Duodenal mucosa (tissue), 2 donors: ENCODE measurements around the gene SLC6A19.
"Not testable (repeated sequence)": the region's sequence is repeated elsewhere in the genome, so short reads cannot be mapped to it uniquely, and the experiment has no call there.

Experiments
- H3K27ac ChIP-seq: one replicate; pipeline ENCODE4 v1.7.0; 2013; ENCODE audit warnings: low read depth, low read length
- H3K27me3 ChIP-seq, 2 donors: one replicate each; pipeline ENCODE4 v1.7.0; 2013; ENCODE audit warnings: low read length in 2 of 2, control low read depth in 1 of 2; ENCODE audit not compliant: insufficient read depth in 2 of 2, control insufficient read depth in 1 of 2
- H3K36me3 ChIP-seq, 2 donors: one replicate each; pipeline ENCODE4 v1.7.0; 2013; ENCODE audit warnings: low read length in 2 of 2, control low read depth in 1 of 2; ENCODE audit not compliant: insufficient read depth in 2 of 2, control insufficient read depth in 1 of 2
- H3K4me1 ChIP-seq, 2 donors: one replicate each; pipeline ENCODE4 v1.7.0; 2013; ENCODE audit warnings: low read length in 2 of 2, control low read depth in 1 of 2; ENCODE audit not compliant: insufficient read depth in 2 of 2, control insufficient read depth in 1 of 2
- H3K4me3 ChIP-seq, 2 donors: one replicate each; pipeline ENCODE4 v1.7.0; 2013; ENCODE audit warnings: low read length in 2 of 2, low read depth in 1 of 2
- H3K9ac ChIP-seq, 2 donors: one replicate each; pipeline ENCODE4 v1.7.0; 2013; ENCODE audit warnings: low read length in 2 of 2, low read depth in 1 of 2
- H3K9me3 ChIP-seq, 2 donors: one replicate each; pipeline ENCODE4 v1.7.0; 2013; ENCODE audit warnings: low read length in 2 of 2, control low read depth in 1 of 2; ENCODE audit not compliant: control insufficient read depth in 1 of 2

SLC6A19 gene

DNA sequence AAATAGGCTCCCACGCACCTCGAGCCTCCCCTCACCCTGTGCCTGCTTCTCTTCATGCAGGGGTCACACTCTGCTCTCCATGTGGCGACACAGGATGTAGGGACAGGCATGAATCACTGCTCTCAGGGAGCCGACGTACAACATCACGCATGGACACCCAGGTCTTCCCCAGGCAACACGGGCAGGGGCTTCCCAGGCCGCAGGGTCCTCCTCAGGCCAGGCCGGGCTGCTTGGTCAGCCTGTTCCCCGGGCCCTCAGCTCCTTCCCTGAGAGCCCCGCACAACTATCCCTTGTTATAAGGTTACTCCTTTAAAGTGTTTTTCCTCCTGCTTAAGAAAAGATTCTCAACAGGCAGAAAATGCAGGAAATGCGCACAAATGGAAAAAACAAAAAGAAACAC is 24.8 kb downstream of the SLC6A19 start:
- Histone ChIP-seq H3K9ac (no peak overlapping the region), H3K4me3 (no peak overlapping the region), H3K4me1 (no peaks in the 10 kb centered on the region), H3K27ac (no peak overlapping the region), H3K9me3 (no peaks in the 10 kb centered on the region), H3K36me3 (peaks cover 7 to 24% of the 10 kb centered on the region in 2 donors), H3K27me3 (no peaks in the 10 kb centered on the region)

DNA sequence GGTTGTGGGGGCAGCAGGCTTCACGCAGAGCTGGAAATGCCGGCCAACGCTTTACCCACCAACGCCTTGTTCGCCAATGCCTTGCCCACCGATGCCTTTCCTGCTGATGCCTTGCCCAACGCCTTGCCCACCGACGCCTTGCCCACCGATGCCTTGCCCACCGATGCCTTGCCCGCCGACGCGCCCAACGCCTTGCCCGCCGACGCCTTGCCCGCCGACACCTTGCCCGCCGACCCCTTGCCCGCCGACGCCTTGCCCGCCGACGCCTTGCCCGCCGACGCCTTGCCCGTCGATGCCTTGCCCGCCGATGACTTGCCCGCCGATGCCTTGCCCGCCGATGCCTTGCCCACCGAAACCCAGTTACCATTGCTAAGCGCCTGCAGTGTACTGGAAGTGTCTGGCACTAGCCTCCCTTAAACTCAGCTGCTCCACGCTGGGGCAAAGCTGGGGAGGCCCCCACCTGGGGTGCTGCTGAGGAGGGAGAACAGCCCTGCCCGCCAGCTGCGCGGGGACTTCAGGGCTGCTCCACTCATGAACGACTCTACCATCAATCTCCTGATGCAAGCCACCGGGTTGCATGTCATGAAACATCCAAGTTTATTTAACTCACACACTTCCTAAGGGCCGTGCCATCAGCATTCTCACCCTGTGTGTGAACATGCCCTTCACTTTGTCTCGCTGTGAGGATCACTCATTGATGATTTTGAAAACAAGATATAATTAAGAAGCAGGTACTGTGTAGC is 25.6 kb downstream of the SLC6A19 start:
- H3K27me3 ChIP-seq = no peaks in the 10 kb centered on the region

DNA sequence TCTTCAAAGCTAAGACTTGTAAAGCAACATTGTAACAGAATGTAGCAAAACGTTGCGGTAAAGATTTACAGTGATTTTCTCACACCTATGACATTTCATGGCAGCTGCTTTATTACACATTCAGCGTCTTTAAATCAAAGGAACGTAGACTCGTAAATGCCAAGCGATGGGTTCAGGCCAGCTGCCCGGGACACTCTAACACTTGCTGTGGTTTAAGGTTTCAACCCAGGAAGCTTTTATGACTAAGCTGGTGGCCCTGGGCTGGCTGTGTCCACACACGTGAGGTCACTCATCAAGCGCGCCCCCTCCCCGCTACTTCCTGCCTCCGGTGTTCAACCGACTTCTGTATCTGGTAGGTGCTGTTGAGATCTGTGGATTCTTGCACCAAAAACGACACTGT is 26.3 kb downstream of the SLC6A19 start:
- Histone ChIP-seq H3K4me1 (no peaks in the 10 kb centered on the region), H3K9ac (no peak overlapping the region), H3K36me3 (peaks cover 0 to 11% of the 10 kb centered on the region in 2 donors), H3K4me3 (no peak overlapping the region), H3K9me3 (no peaks in the 10 kb centered on the region), H3K27ac (no peak overlapping the region), H3K27me3 (no peaks in the 10 kb centered on the region)

More for the DNA sequence above, 25.6 kb downstream of the SLC6A19 start:
- no peak overlapping the region for H3K27ac ChIP-seq
- no peaks in the 10 kb centered on the region for H3K9me3 ChIP-seq
- peaks cover 3 to 17% of the 10 kb centered on the region in 2 donors for H3K36me3 ChIP-seq
- no peak overlapping the region for H3K4me3 ChIP-seq
- H3K9ac ChIP-seq = no peak overlapping the region
- H3K4me1 ChIP-seq = no peaks in the 10 kb centered on the region

DNA sequence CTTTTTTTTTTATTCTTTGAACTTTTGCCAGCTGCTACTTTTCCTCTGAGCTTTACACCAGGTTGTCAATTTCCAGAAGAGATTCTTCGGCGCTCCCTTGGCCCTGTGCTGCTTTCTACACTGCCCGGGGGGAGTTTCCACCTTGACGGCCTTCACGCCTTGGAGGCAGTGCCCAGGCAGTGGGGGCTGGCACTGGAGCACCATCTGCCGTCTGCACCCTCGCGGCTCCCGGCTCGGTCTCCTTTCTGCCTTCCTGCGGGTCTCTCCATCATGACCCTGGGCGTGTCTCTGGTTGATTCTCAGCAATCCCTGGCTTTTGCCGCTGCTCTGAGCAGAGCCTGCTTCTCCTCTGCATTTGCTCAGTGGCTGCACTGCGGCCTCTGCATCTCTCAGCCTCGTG is 26.7 kb downstream of the SLC6A19 start:
- no peak overlapping the region for H3K27ac ChIP-seq
- H3K4me3 ChIP-seq = no peak overlapping the region
- H3K27me3 ChIP-seq = no peaks in the 10 kb centered on the region
- H3K9ac ChIP-seq = no peak overlapping the region
- H3K4me1 ChIP-seq = no peaks in the 10 kb centered on the region
- no peaks in the 10 kb centered on the region for H3K9me3 ChIP-seq
- H3K36me3 ChIP-seq = peaks cover 0 to 6% of the 10 kb centered on the region in 2 donors

DNA sequence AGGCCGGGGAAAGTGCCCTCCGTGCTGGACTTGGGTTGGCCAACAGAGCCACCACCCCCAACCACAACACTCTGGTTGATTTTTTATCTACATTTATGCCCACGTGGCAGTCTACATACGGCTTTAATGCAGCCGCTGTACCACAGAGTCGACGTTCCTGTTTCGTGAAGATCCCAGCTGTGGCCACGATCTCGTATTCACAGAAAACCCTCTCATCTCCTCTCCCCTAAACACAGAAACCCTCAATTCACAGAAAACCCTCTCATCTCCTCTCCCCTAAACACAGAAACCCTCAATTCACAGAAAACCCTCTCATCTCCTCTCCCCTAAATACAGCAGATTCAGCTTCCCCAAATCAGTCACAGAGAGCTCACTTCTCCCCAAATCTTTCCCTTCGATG is 27.6 kb downstream of the SLC6A19 start:
- not testable (repeated sequence) for H3K27ac ChIP-seq, H3K4me1 ChIP-seq

DNA sequence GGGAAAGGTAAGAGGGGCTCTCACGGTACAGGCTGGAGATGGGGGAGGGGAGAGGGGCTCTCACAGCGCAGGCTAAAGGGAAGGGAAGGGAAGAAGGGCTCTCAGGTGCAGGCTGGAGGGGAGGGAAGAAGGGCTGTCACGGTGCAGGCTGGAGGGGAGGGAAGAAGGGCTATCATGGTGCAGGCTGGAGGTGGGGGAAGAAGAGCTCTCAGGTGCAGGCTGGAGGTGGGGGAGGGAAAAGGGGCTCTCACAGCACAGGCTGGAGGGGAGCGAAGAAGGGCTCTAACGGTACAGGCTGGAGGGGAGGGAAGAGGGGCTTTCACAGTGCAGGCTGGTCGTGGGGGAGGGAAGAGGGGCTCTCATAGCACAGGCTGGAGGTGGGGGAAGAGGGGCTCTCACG is 28.4 kb downstream of the SLC6A19 start:
- Histone ChIP-seq H3K36me3 (no peaks in the 10 kb centered on the region), H3K9me3 (no peaks in the 10 kb centered on the region), H3K4me3 (no peak overlapping the region), H3K27me3 (no peaks in the 10 kb centered on the region), H3K27ac (no peak overlapping the region), H3K4me1 (no peaks in the 10 kb centered on the region), H3K9ac (no peak overlapping the region)

More for the DNA sequence above, 27.6 kb downstream of the SLC6A19 start:
- H3K27me3 ChIP-seq, H3K9me3 ChIP-seq, H3K36me3 ChIP-seq, H3K9ac ChIP-seq, H3K4me3 ChIP-seq: not testable (repeated sequence)

DNA sequence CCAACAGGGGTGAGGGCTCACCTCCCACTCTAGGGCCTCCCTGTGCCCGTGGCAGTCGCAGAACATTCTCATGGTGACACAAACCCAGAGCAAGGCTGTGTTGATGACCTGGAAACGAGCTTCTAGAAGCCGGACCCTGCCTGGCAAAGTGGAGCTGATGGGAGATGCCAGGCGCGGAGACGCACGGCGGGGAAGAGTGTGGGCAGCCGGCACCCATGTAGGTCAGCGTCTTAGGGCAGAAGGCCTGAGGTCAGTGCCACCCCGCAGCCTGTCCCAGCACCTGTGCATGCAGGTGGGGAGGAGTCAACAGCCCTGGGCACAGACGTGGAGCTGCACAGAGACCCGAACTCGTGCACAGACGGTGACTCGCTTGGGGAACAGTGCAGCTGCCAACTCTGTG is 29.2 kb downstream of the SLC6A19 start:
- Histone ChIP-seq H3K27me3 (no peaks in the 10 kb centered on the region), H3K4me1 (no peaks in the 10 kb centered on the region), H3K4me3 (no peak overlapping the region), H3K27ac (no peak overlapping the region), H3K36me3 (no peaks in the 10 kb centered on the region), H3K9me3 (peaks cover 3 to 5% of the 10 kb centered on the region in 2 donors), H3K9ac (no peak overlapping the region)

DNA sequence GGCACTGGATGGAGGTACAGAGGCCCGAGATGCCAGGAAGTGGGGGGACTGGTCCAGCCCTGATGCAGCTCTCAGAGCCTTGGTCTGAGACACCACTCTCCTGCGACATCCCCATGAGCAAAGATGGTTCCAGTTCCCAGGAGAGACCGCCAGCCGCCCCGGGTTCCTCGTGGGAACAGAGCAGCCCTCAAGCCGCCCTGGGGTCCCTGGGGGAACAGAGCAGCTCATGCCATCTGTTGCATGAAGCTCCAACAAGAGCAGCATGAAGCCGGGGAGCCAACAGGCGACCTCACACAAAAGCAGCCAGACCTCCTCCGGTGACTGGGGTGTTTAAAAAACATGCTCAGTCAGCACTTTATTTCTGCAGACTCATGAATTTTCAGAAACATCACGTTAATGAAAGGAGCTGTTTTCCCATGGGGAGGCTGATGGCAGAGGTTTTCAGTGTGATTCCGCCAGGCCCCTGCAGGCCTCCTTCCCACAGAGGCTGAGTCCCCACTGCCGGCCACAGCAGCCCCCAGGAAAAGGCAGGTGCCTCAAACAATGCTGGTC is 30.0 kb downstream of the SLC6A19 start:
- Histone ChIP-seq H3K4me1 (no peaks in the 10 kb centered on the region), H3K4me3 (no peak overlapping the region), H3K27ac (no peak overlapping the region), H3K9me3 (peaks cover 10 to 12% of the 10 kb centered on the region in 2 donors), H3K36me3 (no peaks in the 10 kb centered on the region), H3K9ac (no peak overlapping the region), H3K27me3 (no peaks in the 10 kb centered on the region)

DNA sequence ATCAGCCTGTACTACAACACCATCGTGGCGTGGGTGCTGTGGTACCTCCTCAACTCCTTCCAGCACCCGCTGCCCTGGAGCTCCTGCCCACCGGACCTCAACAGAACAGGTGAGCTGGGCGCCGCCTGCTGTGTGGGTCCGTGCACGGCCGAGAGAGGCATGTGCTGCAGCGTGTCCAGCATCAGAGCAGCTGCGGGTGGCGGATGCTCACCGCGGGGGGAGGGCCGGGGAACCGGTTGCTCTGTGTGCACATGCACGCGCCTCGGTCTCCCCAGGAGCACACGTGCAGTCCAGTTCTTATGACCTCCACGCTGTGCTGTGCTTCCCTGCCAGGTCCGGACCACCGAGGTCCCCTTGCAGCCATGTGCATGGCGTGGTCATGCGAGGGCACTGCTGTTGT is 31.4 kb downstream of the SLC6A19 start:
- H3K9me3 ChIP-seq = peaks cover 10 to 13% of the 10 kb centered on the region in 2 donors
- no peaks in the 10 kb centered on the region for H3K4me1 ChIP-seq
- no peaks in the 10 kb centered on the region for H3K36me3 ChIP-seq
- H3K9ac ChIP-seq = no peak overlapping the region
- no peaks in the 10 kb centered on the region for H3K27me3 ChIP-seq
- H3K27ac ChIP-seq = no peak overlapping the region
- no peak overlapping the region for H3K4me3 ChIP-seq

DNA sequence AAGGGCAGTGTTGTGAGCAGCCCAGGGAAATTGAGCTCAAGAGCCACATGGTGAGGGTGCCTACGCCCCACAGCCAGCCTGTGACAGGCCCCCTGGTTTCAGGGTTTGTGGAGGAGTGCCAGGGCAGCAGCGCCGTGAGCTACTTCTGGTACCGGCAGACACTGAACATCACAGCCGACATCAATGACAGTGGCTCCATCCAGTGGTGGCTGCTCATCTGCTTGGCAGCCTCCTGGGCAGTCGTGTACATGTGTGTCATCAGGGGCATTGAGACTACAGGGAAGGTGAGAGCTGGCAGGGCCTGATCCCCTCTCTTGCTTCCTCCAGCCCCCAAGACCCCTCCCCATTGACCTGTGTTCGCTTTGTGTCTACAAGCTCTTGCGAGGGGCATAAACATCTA is 34.0 kb downstream of the SLC6A19 start:
- Histone ChIP-seq H3K4me3 (no peak overlapping the region), H3K9ac (no peak overlapping the region), H3K27ac (no peak overlapping the region), H3K27me3 (no peaks in the 10 kb centered on the region), H3K4me1 (peaks cover 19% of the 10 kb centered on the region in 2 donors), H3K9me3 (peaks cover 10 to 13% of the 10 kb centered on the region in 2 donors), H3K36me3 (no peaks in the 10 kb centered on the region)
